DOHH2 (cell line): ENCODE results near the gene CHKA.

ENCODE experiments used
- H3F3A ChIP-seq: fragments of 200-600 bp; sonication (generic), shearing (Covaris generic); 2 replicates; pipeline ENCODE4 v1.6.0; 2016; ENCODE audit warnings: antibody characterized with exemption, mild to moderate bottlenecking; ENCODE audit not compliant: control insufficient read depth, insufficient read depth
- H3K27ac ChIP-seq: fragments of 200-600 bp; sonication (generic); 2 replicates; pipeline ENCODE4 v1.5.1; 2014; ENCODE audit warnings: low read depth, mild to moderate bottlenecking, low read length, moderate library complexity
- H3K27me3 ChIP-seq: fragments of 200-600 bp; sonication (generic); 2 replicates; pipeline ENCODE4 v1.6.1; 2014; ENCODE audit warnings: mild to moderate bottlenecking, low read length, mixed read lengths; ENCODE audit not compliant: control insufficient read depth
- H3K36me3 ChIP-seq: fragments of 200-600 bp; sonication (generic); 2 replicates; pipeline ENCODE4 v1.6.1; 2014; ENCODE audit warnings: mild to moderate bottlenecking, low read length, moderate library complexity, mixed read lengths; ENCODE audit not compliant: control insufficient read depth
- H3K4me1 ChIP-seq: fragments of 200-600 bp; sonication (generic); 2 replicates; pipeline ENCODE4 v1.6.1; 2014; ENCODE audit warnings: mild to moderate bottlenecking, low read length, mixed read lengths; ENCODE audit not compliant: control insufficient read depth
- H3K4me2 ChIP-seq: fragments of 200-600 bp; sonication (generic); 2 replicates; pipeline ENCODE4 v1.6.0; 2014; ENCODE audit warnings: mild to moderate bottlenecking, low read length, moderate library complexity
- H3K4me3 ChIP-seq: fragments of 200-600 bp; sonication (generic); 2 replicates; pipeline ENCODE4 v1.5.1; 2014; ENCODE audit warnings: mild to moderate bottlenecking, low read length, mixed read lengths
- H3K79me2 ChIP-seq: fragments of 200-600 bp; sonication (generic); 2 replicates; pipeline ENCODE4 v1.6.1; 2014; ENCODE audit warnings: mild to moderate bottlenecking, low read length, mixed read lengths; ENCODE audit not compliant: control insufficient read depth
- H3K9me2 ChIP-seq: fragments of 200-600 bp; sonication (generic); replicated peaks from 2 replicates; pipeline ENCODE4 v1.6.1; 2014; ENCODE audit warnings: mild to moderate bottlenecking, low read length, mixed read lengths; ENCODE audit not compliant: control insufficient read depth
- H3K9me3 ChIP-seq: fragments of 200-600 bp; sonication (generic); 2 replicates; pipeline ENCODE4 v1.6.1; 2014; ENCODE audit warnings: antibody characterized with exemption, low read length, mixed read lengths; ENCODE audit not compliant: control insufficient read depth, insufficient read depth
- H4K20me1 ChIP-seq: fragments of 200-600 bp; sonication (generic); 2 replicates; pipeline ENCODE4 v1.6.0; 2014; ENCODE audit warnings: low read depth, mild to moderate bottlenecking, antibody characterized with exemption, low read length, moderate library complexity; ENCODE audit not compliant: control insufficient read depth, insufficient read depth
- CTCF ChIP-seq: fragments of 200-600 bp; sonication (generic); IDR thresholded peaks from one replicate; pipeline ENCODE4 v1.5.1; 2014; ENCODE audit warnings: antibody characterized with exemption, mild to moderate bottlenecking, low read depth, low read length; ENCODE audit not compliant: poor library complexity, severe bottlenecking
- EZH2phosphoT487 ChIP-seq: fragments of 200-600 bp; sonication (generic); IDR thresholded peaks from 2 replicates; pipeline ENCODE4 v1.6.1; 2017; ENCODE audit warnings: borderline replicate concordance, mild to moderate bottlenecking, antibody characterized with exemption, low read length, moderate library complexity, mixed read lengths

CHKA gene

GRCh38 chr11:68038718-68039525 lies 82.3 kb downstream of the CHKA start, which contains the start of gene TCIRG1:
Gene TCIRG1, plus strand, starts transcription at chr11:68039025. Its CDS starts 2,247 bp downstream, at chr11:68041272.
- Histone ChIP-seq H3K4me3 (peak within 1 kb of the TSS; percentile 88), H3K79me2 (peaks cover 19% of the 10 kb centered on the region), H3K27me3 (no peaks in the 10 kb centered on the region), H3F3A (peaks cover 8% of the 10 kb centered on the region), H3K36me3 (peaks cover 11% of the 10 kb centered on the region), H4K20me1 (no peaks in the 10 kb centered on the region), H3K9me2 (no peaks in the 10 kb centered on the region), H3K27ac (peak within 1 kb of the TSS; percentile 56), H3K4me2 (peak within 1 kb of the TSS; percentile 93), H3K4me1 (peaks cover 32% of the 10 kb centered on the region), H3K9me3 (no peaks in the 10 kb centered on the region)
- peak; percentile 12 for TF ChIP-seq CTCF
- TF ChIP-seq EZH2phosphoT487, result no peak

- Histone ChIP-seq H3K4me2 (peak overlapping the region; percentile 93), H3K27ac (peak overlapping the region; percentile 56), H3K4me3 (peak overlapping the region; percentile 88), H3K4me1 (peaks cover 32% of the 10 kb centered on the region), H3K36me3 (peaks cover 18% of the 10 kb centered on the region), H3K27me3 (no peaks in the 10 kb centered on the region), H3F3A (peaks cover 8% of the 10 kb centered on the region), H4K20me1 (no peaks in the 10 kb centered on the region), H3K79me2 (peaks cover 19% of the 10 kb centered on the region), H3K9me3 (no peaks in the 10 kb centered on the region), H3K9me2 (no peaks in the 10 kb centered on the region)
- no peak for TF ChIP-seq CTCF
- TF ChIP-seq EZH2phosphoT487, result no peak
Measured at GRCh38 chr11:68038226-68038717, 82.9 kb downstream of the CHKA start.

GRCh38 chr11:68037411-68038225 lies 83.6 kb downstream of the CHKA start:
- Histone ChIP-seq H3K79me2 (peaks cover 22% of the 10 kb centered on the region), H3K9me3 (no peaks in the 10 kb centered on the region), H3K36me3 (peaks cover 24% of the 10 kb centered on the region), H4K20me1 (no peaks in the 10 kb centered on the region), H3K27ac (no peak overlapping the region), H3K4me2 (peak overlapping the region; percentile 93), H3K27me3 (no peaks in the 10 kb centered on the region), H3F3A (peaks cover 8% of the 10 kb centered on the region), H3K4me3 (peak overlapping the region; percentile 88; the same call in 1 of the 2 replicates), H3K4me1 (peaks cover 32% of the 10 kb centered on the region), H3K9me2 (no peaks in the 10 kb centered on the region)
- TF ChIP-seq EZH2phosphoT487, result no peak
